ENCODE data around the gene HMGB4.

The HMGB4 gene

GRCh38 chr1:33897092-33897725 lies 33.3 kb downstream of the HMGB4 start:
- no peak for DNase-seq (ENCODE audit: low read depth in 3 of 3)

GRCh38 chr1:33898406-33898805 lies 34.5 kb downstream of the HMGB4 start:
- no peak for DNase-seq (ENCODE audit: low read depth in 3 of 3)

GRCh38 chr1:33898881-33899280 lies 35.0 kb downstream of the HMGB4 start:
- DNase-seq (ENCODE audit: low read depth in 3 of 3): no peak

- no peak for DNase-seq (ENCODE audit: low read depth in 3 of 3)
Observed at GRCh38 chr1:33899746-33900145, 35.9 kb downstream of the HMGB4 start.

GRCh38 chr1:33902486-33903209 lies 38.8 kb downstream of the HMGB4 start:
- no peak for DNase-seq (ENCODE audit: low read depth in 3 of 3)

- DNase-seq (ENCODE audit: low read depth in 3 of 3): no peak
Observed at GRCh38 chr1:33903210-33903589, 39.3 kb downstream of the HMGB4 start.

- no peak for DNase-seq (ENCODE audit: low read depth in 3 of 3)
Observed at GRCh38 chr1:33905241-33905640, 41.4 kb downstream of the HMGB4 start.

GRCh38 chr1:33906156-33906555 lies 42.3 kb downstream of the HMGB4 start:
- no peak for DNase-seq (ENCODE audit: low read depth in 3 of 3)

GRCh38 chr1:33908324-33908956 lies 44.6 kb downstream of the HMGB4 start:
- no peak for DNase-seq (ENCODE audit: low read depth in 3 of 3)
